ENCODE data around the gene STON2.
A peak's percentile ranks its signal among the peaks of the same experiment; 100 is the strongest.
"Not testable (repeated sequence)": the region's sequence is repeated elsewhere in the genome, so short reads cannot be mapped to it uniquely, and the experiment has no call there.

STON2 gene

GRCh38 chr14:81236138-81236537, 164.0 kb downstream of the STON2 start:
- no peak for DNase-seq (ENCODE audit: low spot score)
- no peak for TF ChIP-seq CTCF (IDR thresholded peaks at IDR 0.05; ENCODE audit: extremely low read depth, insufficient read depth, missing control alignments)
- in situ Hi-C loops (cut with MboI; ENCODE audit: low pct_unique_long_range_greater_than_20kb, low sequenced_read_pairs, unreplicated experiment) = no loop called here

DNA sequence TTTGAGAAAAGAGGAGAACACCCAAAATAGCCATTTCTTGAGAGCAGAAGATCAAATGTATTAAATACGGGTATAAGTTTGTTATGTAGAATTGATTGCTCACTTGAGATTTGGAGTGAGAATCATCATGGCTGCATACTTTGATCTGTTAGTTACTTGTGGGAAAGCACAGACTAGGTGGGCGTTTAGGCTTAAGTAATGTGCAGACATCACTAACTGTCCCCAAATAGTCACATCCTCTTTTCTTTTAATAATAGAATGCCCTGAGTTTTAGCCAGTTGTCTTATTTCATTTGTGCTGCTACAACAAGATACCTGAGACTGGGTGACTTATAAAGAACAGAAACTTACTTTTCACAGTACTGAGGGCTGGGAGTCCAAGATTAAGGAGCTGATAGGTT, 165.0 kb downstream of the STON2 start:
- no peak for TF ChIP-seq CTCF (IDR thresholded peaks at IDR 0.05; ENCODE audit: extremely low read depth, insufficient read depth, missing control alignments)
- in situ Hi-C loops (cut with MboI; ENCODE audit: low pct_unique_long_range_greater_than_20kb, low sequenced_read_pairs, unreplicated experiment) = no loop called here
- peak; percentile 76 for DNase-seq (ENCODE audit: low spot score)

DNA sequence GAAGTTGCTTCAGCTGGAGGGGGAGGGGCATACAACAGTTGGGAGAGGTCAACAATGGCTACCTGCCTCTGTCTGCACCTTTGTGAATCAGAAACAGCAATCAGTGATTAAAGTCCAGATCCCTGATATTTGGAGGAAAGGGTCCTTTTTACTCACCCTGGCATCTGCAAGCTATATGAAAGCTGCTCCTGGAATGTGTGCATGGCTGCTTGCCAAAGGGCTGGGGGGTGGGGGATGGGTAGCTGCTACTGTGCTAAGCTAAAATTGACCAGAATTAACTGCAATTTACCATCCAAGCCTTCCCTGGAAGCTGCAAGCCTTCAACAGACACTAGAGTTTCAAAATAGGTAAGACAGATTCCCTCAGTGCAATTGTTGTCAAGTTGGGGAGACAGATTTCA, 165.8 kb downstream of the STON2 start:
- no peak for TF ChIP-seq CTCF (IDR thresholded peaks at IDR 0.05; ENCODE audit: extremely low read depth, insufficient read depth, missing control alignments)
- DNase-seq (ENCODE audit: low spot score) = no peak
- in situ Hi-C loops (cut with MboI; ENCODE audit: low pct_unique_long_range_greater_than_20kb, low sequenced_read_pairs, unreplicated experiment) = no loop called here

DNA sequence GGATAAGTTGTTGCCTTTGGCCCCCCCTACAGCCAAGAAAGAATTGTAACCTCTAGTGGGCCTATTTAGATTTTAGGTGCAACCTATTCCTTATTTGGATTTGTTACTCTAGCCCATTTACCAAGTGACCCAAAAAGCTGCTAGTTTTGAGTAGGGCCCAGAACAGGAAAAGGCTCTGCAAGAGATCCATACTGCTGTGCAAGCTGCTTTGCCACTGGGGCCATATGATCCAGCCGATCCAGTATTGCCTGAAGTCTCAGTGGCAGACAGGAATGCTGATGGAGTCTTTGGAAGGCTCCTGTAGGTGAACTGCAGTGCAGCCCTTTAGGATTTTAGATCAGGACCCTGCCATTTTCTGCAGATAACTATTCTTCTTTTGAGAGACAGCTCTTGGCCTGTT, 166.5 kb downstream of the STON2 start:
- in situ Hi-C loops (cut with MboI; ENCODE audit: low pct_unique_long_range_greater_than_20kb, low sequenced_read_pairs, unreplicated experiment) = no loop called here
- no peak for TF ChIP-seq CTCF (IDR thresholded peaks at IDR 0.05; ENCODE audit: extremely low read depth, insufficient read depth, missing control alignments)
- no peak for DNase-seq (ENCODE audit: low spot score)

DNA sequence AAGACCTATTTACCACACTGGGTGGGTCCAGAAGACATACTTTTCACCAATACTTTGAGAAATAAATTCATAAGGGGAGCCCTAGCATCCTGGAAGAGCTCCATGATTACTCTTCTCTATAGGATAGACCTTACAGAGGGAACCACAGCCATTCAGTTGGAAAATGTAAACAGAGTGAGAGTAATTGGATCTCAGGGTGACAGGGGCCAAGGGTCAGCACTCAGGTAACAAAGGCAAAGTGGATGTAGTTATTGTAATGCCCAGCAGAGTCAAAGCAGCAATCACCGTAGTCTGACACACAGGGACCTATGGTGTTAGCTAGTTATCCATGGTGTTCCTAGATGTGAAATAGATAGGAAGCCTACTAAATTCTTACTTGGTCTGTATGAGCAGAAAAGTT, 168.6 kb downstream of the STON2 start:
- TF ChIP-seq CTCF (IDR thresholded peaks at IDR 0.05; ENCODE audit: extremely low read depth, insufficient read depth, missing control alignments) = no peak
- in situ Hi-C loops (cut with MboI; ENCODE audit: low pct_unique_long_range_greater_than_20kb, low sequenced_read_pairs, unreplicated experiment) = no loop called here
- no peak for DNase-seq (ENCODE audit: low spot score)

- in situ Hi-C loops (cut with MboI; ENCODE audit: low pct_unique_long_range_greater_than_20kb, low sequenced_read_pairs, unreplicated experiment) = no loop called here
- DNase-seq (ENCODE audit: low spot score) = no peak
- no peak for TF ChIP-seq CTCF (IDR thresholded peaks at IDR 0.05; ENCODE audit: extremely low read depth, insufficient read depth, missing control alignments)
Observed at GRCh38 chr14:81224222-81224621, 175.9 kb downstream of the STON2 start.

- in situ Hi-C loops (cut with MboI; ENCODE audit: low pct_unique_long_range_greater_than_20kb, low sequenced_read_pairs, unreplicated experiment); DNase-seq (ENCODE audit: low spot score): not testable (repeated sequence)
Observed at GRCh38 chr14:81223788-81224187, 176.3 kb downstream of the STON2 start.

Data from GM13977 (cell line).